Panc1 (cell line): Measurements from ENCODE around the gene PQBP1.

Experiments
- POLR2AphosphoS5 ChIP-seq: IDR thresholded peaks from 2 replicates; pipeline ENCODE4 v1.6.1; 2012; ENCODE audit warnings: mild to moderate bottlenecking, low read depth, low read length, moderate library complexity
- SIN3A ChIP-seq: IDR thresholded peaks from 2 replicates; pipeline ENCODE4 v1.6.1; 2012; ENCODE audit warnings: low read depth, mild to moderate bottlenecking, low read length, moderate library complexity, borderline replicate concordance; ENCODE audit not compliant: insufficient read depth
- TCF7L2 ChIP-seq: IDR thresholded peaks from 2 replicates; pipeline ENCODE4 v1.6.1; 2011; ENCODE audit warnings: mild to moderate bottlenecking, low read depth, low read length, inconsistent platforms
- TF ChIP-seq, protein P1 (sequence below): fragments of 450-650 bp; IDR thresholded peaks from 2 replicates; pipeline ENCODE4 v1.5.1; 2017; ENCODE audit warnings: mild to moderate bottlenecking
- TF ChIP-seq, protein P2 (sequence below), 2 experiments: IDR thresholded peaks; 2 replicates each; pipeline ENCODE4 v1.6.1; 2011 to 2012; ENCODE audit warnings: low read depth in 2 of 2, control low read depth in 1 of 2, low read length in 1 of 2, mild to moderate bottlenecking in 1 of 2, moderate library complexity in 1 of 2; ENCODE audit not compliant: insufficient read depth in 1 of 2

DNA sequence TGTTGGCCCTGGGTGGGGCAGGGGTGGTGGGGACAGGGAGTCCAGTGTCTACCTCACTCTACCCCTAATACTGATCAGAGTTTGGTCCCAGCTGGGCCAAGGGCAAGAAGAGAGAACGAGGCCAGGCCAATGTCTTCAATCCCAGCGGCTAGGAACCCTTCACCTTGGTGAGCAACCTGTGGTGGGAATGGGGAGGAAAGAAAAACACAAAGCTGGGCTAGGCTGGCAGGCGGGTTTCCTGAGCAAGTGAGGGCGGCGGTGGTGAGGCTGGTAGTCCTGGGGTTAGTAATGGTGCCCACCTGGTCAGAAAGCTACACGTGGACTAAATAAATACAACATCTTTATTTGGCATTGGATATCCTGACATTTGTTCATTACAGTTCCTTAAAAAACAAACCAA is 5.6 kb downstream of the PQBP1 start:
- TF ChIP-seq, protein P1, sequence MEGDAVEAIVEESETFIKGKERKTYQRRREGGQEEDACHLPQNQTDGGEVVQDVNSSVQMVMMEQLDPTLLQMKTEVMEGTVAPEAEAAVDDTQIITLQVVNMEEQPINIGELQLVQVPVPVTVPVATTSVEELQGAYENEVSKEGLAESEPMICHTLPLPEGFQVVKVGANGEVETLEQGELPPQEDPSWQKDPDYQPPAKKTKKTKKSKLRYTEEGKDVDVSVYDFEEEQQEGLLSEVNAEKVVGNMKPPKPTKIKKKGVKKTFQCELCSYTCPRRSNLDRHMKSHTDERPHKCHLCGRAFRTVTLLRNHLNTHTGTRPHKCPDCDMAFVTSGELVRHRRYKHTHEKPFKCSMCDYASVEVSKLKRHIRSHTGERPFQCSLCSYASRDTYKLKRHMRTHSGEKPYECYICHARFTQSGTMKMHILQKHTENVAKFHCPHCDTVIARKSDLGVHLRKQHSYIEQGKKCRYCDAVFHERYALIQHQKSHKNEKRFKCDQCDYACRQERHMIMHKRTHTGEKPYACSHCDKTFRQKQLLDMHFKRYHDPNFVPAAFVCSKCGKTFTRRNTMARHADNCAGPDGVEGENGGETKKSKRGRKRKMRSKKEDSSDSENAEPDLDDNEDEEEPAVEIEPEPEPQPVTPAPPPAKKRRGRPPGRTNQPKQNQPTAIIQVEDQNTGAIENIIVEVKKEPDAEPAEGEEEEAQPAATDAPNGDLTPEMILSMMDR, result no peak
- TF ChIP-seq, protein P2, sequence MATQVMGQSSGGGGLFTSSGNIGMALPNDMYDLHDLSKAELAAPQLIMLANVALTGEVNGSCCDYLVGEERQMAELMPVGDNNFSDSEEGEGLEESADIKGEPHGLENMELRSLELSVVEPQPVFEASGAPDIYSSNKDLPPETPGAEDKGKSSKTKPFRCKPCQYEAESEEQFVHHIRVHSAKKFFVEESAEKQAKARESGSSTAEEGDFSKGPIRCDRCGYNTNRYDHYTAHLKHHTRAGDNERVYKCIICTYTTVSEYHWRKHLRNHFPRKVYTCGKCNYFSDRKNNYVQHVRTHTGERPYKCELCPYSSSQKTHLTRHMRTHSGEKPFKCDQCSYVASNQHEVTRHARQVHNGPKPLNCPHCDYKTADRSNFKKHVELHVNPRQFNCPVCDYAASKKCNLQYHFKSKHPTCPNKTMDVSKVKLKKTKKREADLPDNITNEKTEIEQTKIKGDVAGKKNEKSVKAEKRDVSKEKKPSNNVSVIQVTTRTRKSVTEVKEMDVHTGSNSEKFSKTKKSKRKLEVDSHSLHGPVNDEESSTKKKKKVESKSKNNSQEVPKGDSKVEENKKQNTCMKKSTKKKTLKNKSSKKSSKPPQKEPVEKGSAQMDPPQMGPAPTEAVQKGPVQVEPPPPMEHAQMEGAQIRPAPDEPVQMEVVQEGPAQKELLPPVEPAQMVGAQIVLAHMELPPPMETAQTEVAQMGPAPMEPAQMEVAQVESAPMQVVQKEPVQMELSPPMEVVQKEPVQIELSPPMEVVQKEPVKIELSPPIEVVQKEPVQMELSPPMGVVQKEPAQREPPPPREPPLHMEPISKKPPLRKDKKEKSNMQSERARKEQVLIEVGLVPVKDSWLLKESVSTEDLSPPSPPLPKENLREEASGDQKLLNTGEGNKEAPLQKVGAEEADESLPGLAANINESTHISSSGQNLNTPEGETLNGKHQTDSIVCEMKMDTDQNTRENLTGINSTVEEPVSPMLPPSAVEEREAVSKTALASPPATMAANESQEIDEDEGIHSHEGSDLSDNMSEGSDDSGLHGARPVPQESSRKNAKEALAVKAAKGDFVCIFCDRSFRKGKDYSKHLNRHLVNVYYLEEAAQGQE (IDR thresholded peaks at IDR 0.05; ENCODE audit: insufficient read depth in 1 of 2, low read depth in 2 of 2, low read length in 1 of 2), result no peak
- TF ChIP-seq POLR2AphosphoS5 (no peak; the same call in 1 of the 2 replicates), SIN3A (no peak), TCF7L2 (no peak)
